A673 (cell line): ENCODE measurements around the gene GP1BB. TPM values are rescaled to one million over a fixed set of nuclear protein-coding genes. Genes with fewer than 3 reads are reported as not detected.

Experiments
- BruUV-seq: library from RNA; stranded (reverse); fragments of 400-500 nt; replicated peaks from 2 replicates; lab custom pipeline; 2021; lab: Mats Ljungman, UMichigan
- CTCF ChIA-PET: fragments of 300-600 bp; sonication (Branson Sonifier 250); formaldehyde crosslinking; loops from one replicate; lab custom pipeline; 2022; ENCODE audit warnings: antibody characterized with exemption; lab: Charles Lee
- POLR2A ChIA-PET: fragments of 300-600 bp; sonication (Branson Sonifier 250); formaldehyde crosslinking; loops from one replicate; lab custom pipeline; 2022; ENCODE audit warnings: antibody characterized with exemption; ENCODE audit not compliant: low non-redundant PET; lab: Charles Lee
- DNase-seq: peaks from one replicate; pipeline ENCODE4 v3.0.0-alpha.2; 2015; ENCODE audit warnings: low spot score
- H3K27ac ChIP-seq: fragments of 200-600 bp; sonication (generic); 2 replicates; pipeline ENCODE4 v1.5.1; 2016; ENCODE audit warnings: mixed run types, low read depth, mild to moderate bottlenecking, mixed read lengths, antibody characterized with exemption, low read length; ENCODE audit not compliant: poor library complexity, severe bottlenecking
- H3K27me3 ChIP-seq: fragments of 200-600 bp; sonication (generic); replicated peaks from 2 replicates; pipeline ENCODE4 v1.6.1; 2017; ENCODE audit warnings: mixed run types, low read depth, mild to moderate bottlenecking, mixed read lengths, antibody characterized with exemption, low read length; ENCODE audit not compliant: insufficient read depth, poor library complexity
- H3K36me3 ChIP-seq: fragments of 200-600 bp; sonication (generic); 2 replicates; pipeline ENCODE4 v1.6.1; 2016; ENCODE audit warnings: mixed run types, mild to moderate bottlenecking, mixed read lengths, antibody characterized with exemption, low read length; ENCODE audit not compliant: insufficient read depth, poor library complexity, severe bottlenecking
- H3K4me1 ChIP-seq: fragments of 200-600 bp; sonication (generic); 2 replicates; pipeline ENCODE4 v1.6.1; 2017; ENCODE audit warnings: mixed run types, mild to moderate bottlenecking, mixed read lengths, antibody characterized with exemption, low read length; ENCODE audit not compliant: insufficient read depth, poor library complexity, severe bottlenecking
- H3K4me3 ChIP-seq: fragments of 200-600 bp; sonication (generic); 2 replicates; pipeline ENCODE4 v1.5.1; 2016; ENCODE audit warnings: low read depth, mixed run types, mild to moderate bottlenecking, mixed read lengths, low read length; ENCODE audit not compliant: poor library complexity, severe bottlenecking
- H3K9me3 ChIP-seq: fragments of 200-600 bp; sonication (generic); 2 replicates; pipeline ENCODE4 v1.6.1; 2016; ENCODE audit warnings: mixed run types, low read depth, mild to moderate bottlenecking, mixed read lengths, antibody characterized with exemption, low read length; ENCODE audit not compliant: poor library complexity, severe bottlenecking
- CTCF ChIP-seq: fragments of 300-800, 200-600 bp; sonication (generic); conservative IDR thresholded peaks from 2 replicates; pipeline ENCODE4 v1.5.1; 2017; ENCODE audit warnings: low read depth, mild to moderate bottlenecking, antibody characterized with exemption, low read length, moderate library complexity, mixed read lengths
- EZH2 ChIP-seq: fragments of 200-600 bp; sonication (generic); IDR thresholded peaks from 2 replicates; pipeline ENCODE4 v1.6.1; 2017; ENCODE audit warnings: borderline replicate concordance, low read depth, mild to moderate bottlenecking, mixed read lengths, antibody characterized with exemption, low read length; ENCODE audit not compliant: poor library complexity, severe bottlenecking
- intact Hi-C: fragments of 100-400 bp; cut with micrococcal nuclease; formaldehyde crosslinking; loops from one replicate; pipeline ENCODE4 v1.10.0; 2022; ENCODE audit not compliant: unreplicated experiment
- total RNA-seq: library from RNA; stranded (reverse); gene quantifications from 2 replicates; pipeline ENCODE4 v1.2.3, GENCODE V29; 2021

The GP1BB gene
- total RNA-seq, 1 experiment from 2014 or later: 12.6 TPM

- ChIA-PET CTCF (no interaction called here), POLR2A (no interaction called here)
- BruUV-seq: no TSS peak
- Histone ChIP-seq H3K27me3 (no peaks in the 10 kb centered on the region), H3K36me3 (no peaks in the 10 kb centered on the region), H3K9me3 (peaks cover 3% of the 10 kb centered on the region), H3K4me3 (no peak overlapping the region), H3K4me1 (peaks cover 4% of the 10 kb centered on the region), H3K27ac (no peak overlapping the region)
- TF ChIP-seq EZH2: no peak
- TF ChIP-seq CTCF: no peak
- no peak for DNase-seq
- intact Hi-C loops: no loop called here
These were observed 41.5 kb upstream of the GP1BB start for GRCh38 chr22:19681863-19682245.

- Histone ChIP-seq H3K4me1 (no peaks in the 10 kb centered on the region), H3K27me3 (no peaks in the 10 kb centered on the region), H3K9me3 (no peaks in the 10 kb centered on the region), H3K36me3 (no peaks in the 10 kb centered on the region), H3K27ac (no peak overlapping the region), H3K4me3 (no peak overlapping the region)
- no TSS peak for BruUV-seq
- intact Hi-C loops: no loop called here
- ChIA-PET CTCF (no interaction called here), POLR2A (no interaction called here)
- TF ChIP-seq CTCF: no peak
- no peak for TF ChIP-seq EZH2
- DNase-seq: no peak
These were observed 36.4 kb upstream of the GP1BB start for GRCh38 chr22:19686946-19687345.

GRCh38 chr22:19687561-19688300 lies 35.6 kb upstream of the GP1BB start:
- no peak overlapping the region for H3K27ac ChIP-seq
- intact Hi-C loops: no loop called here
- no peak for TF ChIP-seq EZH2
- no peak for TF ChIP-seq CTCF
- no peaks in the 10 kb centered on the region for H3K27me3 ChIP-seq
- CTCF ChIA-PET: no interaction called here
- no peaks in the 10 kb centered on the region for H3K9me3 ChIP-seq
- no peak overlapping the region for H3K4me3 ChIP-seq
- POLR2A ChIA-PET: interaction anchor here (0.5 kb wide), 1 partner anchor 390 kb away, joined by 5 read pairs; no protein-coding TSS in a partner anchor
- no peaks in the 10 kb centered on the region for H3K4me1 ChIP-seq
- DNase-seq: no peak
- H3K36me3 ChIP-seq: no peaks in the 10 kb centered on the region
- no TSS peak for BruUV-seq
